Activated T-cell treated with anti-CD3 and anti-CD28 coated beads for 48 hours (primary cell): Measurements from ENCODE around the gene RNFT2.
"Not testable (repeated sequence)": the region's sequence is repeated elsewhere in the genome, so short reads cannot be mapped to it uniquely, and the experiment has no call there.

ENCODE experiments used
- DNase-seq: peaks from one replicate; pipeline ENCODE4 v3.0.0-alpha.2; 2020; ENCODE audit warnings: low read depth

Gene RNFT2

DNA sequence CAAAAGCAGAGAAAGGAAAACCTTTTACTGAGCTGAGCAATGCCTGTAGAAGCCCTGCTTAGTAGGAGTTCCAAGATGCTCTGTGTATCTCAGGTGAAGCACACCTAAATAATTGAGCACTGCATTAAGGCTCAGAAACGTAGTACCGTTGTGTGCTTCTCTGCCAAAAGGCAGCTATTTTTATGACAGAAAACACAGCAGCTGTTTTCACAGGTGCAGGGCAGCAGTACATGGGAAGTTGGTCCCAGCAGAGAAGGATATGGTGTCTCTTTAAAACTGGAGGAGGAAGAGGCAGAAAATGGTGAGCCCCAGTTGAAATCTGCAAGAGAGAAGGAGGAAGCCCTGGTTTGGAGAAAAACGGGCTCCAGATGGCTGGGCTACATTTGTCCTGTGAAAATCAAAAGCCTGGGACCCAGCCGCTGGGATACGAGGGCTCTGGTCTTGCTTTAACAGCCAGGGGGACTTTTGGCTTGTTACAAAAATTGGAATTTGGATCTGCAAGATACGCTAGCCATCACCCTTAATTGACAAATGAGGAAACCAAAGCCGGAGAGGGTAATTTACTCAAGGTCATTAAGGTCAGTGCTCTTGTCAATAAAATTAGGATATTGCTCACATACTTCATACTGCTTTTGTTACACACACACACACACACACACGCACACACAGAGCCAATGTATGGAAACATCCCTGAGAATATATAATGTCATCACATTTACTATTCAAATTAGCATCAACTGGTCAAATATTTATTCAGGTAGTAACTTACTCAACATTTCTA, 27.6 kb upstream of the RNFT2 start:
- no peak for DNase-seq

DNA sequence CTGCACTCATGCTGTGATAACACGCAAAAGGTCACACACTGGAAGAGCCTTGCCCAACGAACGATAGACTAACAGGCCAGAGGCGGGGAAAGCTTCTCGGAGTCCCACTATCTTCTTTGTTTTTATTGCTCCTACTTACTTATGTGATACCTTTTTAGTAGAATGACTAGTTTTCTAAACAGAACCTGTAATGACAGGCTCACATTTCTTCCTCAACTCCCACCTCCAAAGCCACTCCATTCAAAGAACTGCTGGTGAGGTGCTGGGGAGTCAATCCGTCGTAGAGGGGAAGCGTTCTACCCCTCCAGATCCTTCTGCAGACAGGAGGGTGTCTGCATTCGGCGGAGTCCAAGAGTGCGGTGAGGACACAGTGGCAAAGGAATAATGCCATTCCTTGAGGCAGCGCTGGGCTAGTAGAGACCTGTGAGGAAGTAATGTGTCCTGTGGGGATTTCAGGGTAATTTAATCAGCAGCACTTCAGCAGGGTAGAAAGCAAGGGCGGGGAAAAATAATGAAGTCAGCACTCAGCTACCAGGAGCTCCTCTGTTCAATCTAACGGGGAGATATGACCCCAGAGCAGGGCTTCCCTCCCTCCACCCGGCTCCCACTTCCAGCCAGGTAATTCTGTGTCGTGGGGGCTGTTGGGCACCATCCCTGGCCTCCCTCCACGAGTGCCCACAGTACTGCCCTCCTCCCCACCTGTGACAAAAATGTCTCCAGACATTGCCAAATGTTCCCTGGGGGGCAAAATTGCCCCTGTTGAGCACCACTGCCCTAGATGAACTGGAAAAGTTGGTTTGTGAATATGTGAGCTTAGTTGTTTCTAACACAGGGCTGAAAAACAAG, 25.4 kb upstream of the RNFT2 start:
- no peak for DNase-seq

DNA sequence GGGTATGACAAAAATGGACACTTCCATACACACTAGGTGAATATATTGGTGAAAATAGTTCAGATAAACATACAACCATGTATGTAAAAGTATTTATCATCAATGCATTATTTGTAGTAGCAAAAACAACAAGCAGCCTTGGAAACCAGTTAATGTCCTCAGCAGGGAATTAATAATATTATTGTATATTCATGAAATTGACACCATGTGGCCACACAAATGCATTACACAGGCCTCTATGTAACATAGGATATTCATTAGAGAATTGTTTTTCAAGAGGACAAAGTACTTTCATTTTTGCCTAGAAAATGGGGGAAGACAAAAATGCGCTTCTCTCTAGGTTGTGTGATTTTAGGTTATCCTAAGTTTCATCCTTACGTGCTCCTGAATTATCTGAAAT, 24.6 kb upstream of the RNFT2 start:
- no peak for DNase-seq

DNA sequence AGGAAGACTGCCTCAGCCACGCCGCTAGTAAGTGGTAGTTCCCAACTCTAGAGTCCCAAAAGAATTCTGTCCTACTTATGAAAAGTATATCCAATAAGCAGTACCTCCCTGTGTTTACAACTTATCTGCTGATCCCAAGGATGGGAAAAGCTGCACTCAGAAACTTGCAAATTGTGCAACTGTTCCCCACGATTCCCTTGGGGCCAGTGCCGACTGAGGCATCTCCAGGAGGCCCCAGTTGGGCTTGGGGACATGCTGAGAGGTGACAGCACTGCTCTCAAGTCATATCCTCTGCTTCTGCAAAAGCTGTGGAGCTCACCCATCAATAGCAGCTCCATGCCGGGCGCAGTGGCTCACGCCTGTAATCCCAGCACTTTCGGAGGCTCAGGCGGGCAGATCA, 23.9 kb upstream of the RNFT2 start:
- DNase-seq = no peak

DNA sequence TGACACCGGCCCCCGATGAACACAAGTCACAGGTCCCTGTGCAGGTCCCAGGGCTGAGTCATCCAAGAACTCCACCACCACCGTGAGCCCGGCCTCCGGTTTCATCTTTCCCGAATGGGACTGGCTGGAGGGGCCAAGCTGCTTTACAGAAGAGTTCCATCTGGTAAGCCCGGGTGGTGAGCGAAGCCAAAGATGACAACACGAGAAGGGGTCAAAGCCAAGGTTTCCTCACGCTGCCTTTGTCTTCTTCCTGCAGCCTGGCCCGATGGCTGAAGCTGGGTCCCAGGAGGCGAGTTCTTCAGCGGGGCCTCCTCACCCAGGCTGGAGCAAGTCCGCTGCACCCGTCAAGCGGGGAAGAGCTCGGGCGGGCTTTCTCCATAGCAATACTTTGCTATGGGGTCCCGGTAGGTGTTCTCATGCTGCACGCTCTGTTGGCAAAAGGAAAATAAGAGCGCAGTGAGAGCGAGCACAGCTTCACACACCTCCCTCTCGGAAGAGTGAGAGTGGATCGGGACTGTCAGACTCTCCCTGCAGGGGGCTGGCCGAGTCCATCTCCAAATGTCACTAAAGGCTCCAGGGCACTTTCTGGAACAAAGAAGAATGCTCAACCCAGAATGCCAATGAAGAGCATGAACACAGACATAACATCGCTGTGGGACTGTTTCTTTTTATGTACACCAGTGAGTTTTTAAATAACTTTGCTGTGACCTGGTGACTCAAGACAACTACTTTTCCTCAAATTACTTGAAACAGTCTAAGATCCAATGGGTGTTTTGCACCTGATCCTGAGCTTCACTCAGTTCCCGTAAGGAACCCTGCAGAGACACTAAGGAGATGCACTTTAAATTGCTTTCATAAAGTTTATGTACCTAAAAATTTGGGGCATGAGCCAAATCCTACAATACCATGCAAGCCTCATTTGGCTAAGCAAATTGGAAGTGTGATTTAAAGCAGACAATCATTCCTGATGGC, 20.4 kb upstream of the RNFT2 start:
- DNase-seq = no peak

DNA sequence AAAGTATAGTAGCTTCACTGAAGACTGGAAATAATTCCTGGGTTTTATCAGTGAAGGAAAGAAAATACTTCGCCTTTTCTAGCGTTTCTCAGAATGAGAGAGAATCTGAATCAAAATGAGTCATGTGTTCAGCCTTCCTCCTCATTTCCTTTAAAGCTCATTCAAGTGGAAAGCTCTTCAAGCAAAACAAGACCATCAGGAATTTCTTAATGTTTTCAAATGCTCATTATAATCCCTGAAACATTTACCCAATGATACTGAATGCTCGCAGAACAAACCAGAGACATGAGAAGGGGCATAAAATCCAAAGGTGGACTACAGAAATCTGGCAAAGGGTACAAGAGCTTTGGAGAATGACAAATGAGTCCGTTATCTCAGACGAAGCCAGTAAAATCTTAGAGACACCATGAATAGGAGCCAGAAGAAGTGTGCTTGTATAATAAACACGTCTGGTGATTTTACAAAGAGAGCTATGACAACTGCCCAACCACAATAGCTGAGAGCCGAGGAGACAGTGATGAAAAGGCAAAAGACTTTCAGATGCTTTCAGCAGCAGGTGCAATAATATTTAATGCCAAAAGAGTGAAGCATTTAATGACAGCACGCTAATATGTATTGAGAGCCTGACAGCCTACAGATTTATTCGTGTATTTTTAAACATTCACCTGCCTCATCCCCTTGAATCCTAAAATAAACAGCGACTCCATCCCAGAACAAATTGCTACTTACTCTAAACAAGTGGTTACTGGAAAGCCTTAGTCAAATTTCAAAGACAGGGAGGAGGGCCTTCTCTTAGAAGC, 19.3 kb upstream of the RNFT2 start:
- no peak for DNase-seq

DNA sequence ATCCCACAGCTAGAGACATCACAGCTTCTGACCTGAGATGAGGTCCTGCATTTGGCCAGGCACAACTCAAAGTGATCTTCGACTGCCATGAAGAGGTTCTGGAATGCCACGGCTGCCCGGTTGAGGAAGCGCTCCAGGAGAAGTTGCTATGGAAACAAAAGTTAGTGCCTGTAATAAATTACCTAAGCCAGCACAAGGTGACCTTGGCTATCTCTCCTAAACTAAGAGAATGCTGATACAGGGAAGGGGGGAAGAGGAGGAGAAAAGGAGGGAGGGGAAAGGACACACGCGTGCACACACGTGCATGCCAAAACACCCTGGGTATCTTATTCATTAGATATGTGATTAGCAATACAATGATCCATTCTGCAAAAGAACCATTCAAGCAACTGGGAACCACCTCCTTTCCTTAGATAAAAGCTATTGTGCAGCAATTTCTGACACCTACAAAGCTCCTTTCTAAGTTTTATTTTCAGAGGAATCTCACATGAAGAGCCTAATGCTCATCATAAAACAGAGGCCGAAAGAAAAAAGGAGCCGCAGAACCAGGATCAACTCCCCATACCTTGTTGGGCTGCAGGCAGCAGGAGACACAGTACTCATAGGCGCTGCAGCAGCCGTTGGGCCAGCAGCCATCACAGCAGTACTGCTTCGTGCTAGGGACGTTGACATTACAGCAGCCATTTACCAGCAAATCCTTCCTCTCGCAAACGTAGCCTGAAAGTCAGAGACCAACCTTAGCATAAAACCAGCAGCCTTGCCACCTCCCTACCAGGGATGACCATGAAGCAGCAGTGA, 18.2 kb upstream of the RNFT2 start:
- DNase-seq = no peak

DNA sequence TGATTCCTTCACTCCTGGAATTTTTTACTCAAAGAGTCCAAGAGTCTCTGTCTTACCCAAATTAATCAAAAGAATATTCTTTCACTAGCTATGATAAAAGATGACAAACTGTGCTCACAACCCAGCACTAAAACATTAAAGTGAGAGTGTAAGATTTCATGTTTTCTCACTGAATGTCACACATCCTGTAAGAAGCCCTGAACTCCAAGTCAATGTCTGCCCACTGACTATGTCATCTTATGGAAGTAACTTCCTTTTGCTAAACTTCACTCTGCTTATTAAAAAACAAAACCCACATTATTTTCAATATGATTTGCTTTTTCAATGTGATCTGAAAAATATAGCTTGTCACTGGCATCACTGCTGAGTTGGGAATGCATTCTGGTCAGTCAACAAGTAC, 15.9 kb upstream of the RNFT2 start:
- no peak for DNase-seq

DNA sequence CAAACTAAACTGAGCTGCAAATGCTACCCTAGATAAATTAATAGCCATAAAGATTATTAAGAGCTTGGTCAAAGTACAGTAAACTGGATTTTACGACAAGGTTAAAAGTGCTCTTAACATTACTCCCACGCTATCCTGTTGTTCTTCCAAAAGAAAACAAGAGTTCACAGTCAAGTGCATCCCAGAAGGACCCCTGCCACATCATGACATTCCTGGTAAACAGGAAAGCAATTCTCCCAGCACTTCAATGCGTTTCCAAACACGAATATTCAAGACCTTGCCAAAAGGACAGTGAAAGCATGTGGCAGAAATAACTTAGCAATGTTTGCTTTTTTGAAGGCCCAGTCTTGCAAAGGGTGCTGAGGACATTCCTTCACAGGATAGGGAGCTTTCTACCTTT, 11.4 kb upstream of the RNFT2 start:
- DNase-seq = no peak

DNA sequence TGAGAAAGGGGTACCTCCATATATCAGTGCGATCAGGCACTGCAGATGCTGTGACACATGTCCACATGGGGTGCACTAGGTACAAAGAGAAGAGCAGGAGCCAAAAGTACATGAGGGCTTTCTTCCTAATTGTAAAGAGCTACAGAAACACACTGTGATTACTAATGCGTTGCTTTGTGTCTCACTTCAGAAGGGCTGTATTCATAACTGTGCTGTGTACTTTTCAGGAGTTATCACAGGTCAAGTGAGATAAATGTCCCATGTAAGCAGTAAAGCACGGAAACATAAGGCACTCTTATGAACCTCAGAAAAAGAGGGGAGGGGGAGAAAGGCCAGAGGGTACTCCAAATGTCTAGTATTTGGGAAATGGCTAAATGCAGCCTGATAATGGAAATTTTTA, 10.9 kb upstream of the RNFT2 start:
- no peak for DNase-seq

DNA sequence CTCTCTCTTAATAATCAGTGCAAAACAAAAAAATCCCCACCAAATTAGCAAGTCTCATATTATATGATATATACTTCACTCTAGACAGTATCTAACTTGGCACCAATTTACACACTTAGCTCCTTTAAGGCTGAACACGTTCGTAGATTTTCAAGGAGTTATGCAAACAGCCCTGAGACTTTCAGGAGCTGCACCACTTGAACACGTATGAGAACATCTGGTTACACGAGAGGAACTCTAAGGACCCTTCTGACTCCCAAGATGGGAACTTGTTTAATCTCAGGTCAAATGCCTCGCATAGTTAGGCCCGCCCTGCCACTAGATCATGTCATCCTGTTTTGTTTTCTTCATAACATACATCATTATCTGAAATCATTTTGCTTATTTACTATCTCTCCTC, 10.2 kb upstream of the RNFT2 start:
- no peak for DNase-seq

DNA sequence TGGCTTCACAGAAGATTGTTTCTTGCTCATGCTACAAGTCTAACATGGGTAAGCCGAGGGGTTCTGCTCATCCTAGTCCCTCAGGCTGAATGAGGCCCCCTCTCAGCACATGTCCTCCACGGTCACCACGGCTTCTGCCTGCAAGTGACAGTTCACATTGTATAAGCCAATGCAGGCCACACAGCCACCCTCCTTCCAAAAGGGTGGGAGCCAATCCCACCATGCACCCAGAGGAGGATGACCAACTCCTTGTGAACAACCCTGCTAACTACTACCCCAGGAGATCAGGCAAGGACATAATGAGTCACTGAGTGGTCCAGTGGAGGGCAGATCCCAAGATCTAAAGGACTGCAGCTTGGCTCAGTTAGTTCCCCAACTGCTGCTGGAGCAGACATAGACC, 6.3 kb upstream of the RNFT2 start:
- no peak for DNase-seq

DNA sequence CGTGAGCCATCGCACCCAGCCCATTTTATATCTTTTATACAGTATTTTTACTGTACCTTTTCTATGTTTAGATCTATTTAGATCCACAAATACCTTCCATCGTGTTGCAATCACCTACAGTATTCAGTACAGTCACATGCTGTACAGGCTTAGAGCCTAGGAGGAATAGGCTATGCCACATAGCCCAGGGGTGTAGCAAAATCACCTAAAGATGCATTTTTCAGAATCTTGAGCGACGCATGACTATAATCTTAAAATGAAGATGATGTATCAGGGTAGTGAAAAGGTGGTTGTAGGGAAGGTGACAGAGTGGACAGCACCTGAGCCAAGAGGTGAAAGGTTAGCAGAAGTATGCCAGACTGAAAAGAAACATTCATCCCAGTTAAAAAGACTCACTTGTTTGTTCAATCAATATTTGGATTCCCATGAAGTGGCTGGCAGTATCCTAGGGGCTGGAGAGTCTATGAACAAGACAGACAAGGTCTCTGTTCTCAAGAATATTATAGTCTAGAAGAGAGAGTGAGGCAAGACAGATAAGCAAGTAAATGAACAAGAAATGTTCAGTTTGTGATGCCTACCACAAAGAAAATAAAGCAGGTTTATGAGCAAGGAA, 3.9 kb upstream of the RNFT2 start:
- no peak for DNase-seq

DNA sequence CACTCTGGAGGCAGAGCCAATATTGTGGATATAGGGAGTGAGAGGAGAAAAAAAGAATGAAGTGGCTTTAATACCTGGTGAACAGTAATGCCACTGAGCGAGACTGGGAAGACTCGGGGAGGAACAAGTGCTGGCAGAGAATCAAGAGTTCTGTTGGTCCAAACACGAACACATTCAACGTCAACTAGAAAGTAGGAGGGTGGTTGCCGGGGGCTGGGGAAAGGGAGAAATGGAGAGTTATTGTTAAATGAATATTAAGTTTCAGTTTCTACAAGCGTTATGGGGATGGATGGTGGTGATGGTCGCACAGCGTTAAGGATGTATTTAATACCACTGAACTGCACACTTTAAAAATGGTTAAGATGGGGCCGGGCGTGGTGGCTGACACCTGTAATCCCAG, 3.0 kb upstream of the RNFT2 start:
- no peak for DNase-seq

DNA sequence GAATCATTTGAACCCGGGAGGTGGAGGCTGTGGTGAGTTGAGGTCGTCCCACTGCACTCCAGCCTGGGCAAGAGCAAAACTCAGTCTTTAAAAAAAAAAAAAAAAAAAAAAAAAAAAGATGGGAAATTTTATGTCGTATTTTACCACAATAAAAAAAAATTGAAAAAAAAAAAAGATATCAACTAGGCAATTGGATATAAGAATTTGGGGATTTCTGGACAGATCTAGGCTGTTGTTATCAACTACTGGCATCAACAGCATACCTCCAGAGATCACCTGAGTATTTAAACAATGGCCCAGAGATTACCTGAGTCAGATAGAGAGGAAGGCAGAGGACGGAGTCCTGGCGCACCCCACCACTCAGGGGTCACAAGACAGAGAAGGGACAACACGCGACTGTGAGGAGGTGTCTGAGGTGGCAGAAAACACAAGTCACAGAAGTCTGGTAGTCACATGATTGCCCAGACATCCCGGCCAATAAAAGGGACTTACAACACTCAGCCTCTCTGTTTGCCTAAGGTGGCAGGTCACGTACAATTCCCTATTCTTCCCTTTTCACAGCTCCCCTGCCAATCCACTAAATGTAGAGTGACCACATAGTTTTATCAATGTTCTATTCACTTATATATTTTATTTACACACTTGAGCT, 2.0 kb upstream of the RNFT2 start:
- no peak for DNase-seq

DNA sequence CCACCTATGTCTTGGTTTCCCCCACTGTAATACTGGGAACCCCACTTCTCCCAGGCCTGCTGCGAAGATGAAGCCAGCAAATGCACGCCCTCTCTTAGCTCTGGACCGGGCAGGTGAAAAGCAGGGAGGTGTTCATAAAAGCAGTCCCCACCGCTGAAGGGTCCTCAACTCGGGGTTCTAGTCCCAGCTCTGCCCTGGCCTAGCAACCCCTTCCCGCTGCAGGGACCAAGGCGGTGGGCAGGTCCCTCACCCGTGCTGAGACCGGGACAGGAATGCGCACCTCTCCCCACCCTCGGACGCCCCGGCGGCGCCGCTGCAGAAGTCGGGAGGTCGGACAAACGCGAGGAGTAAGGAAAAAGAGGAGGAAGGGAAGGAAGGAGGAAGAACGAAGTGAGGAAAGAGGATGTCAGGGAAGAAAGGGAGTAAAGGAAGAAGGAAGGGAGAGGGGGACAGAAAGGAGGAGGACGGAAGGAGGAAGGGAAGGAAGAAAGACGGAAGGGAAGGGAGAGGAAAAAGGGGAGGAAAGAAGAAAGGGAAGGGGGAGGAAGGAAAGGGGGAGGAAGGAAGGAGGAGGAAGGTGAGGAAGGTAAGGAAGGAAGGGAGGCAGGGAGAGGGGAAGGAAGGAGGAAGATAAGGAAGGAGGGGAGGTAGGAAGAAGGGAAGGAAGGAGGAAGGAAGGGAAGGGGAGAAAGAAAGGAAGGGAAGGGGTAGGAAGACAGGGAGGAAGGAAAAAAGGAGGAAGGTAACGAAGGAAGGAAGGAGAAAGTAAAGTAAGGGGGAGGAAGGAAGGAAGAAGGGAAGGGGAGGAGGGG, 947 bp upstream of the RNFT2 start:
- DNase-seq = no peak

DNA sequence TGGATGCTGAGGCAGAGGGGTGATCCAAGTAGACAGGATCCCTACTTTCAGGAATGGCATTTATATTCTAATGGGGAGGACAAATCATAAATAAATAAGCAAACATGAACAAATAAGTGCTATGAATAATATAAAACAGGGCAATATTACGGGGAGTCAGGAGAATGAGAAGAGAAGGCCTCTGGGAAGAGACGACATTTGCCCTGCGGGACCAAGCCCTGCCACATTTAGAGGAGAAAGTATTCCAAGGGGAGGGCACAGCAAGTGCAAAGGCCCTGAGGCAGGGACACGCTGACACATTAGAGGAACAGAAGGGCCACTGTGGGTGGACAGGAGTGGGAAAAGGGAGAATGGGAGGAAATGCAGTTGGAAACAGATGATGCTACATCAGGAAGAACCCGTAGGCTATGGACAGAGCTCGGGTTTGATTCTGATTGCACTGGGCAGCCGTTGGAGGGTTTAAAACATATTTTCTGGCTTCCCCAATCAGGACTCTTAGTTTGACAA, 1.3 kb downstream of the RNFT2 start:
- no peak for DNase-seq

DNA sequence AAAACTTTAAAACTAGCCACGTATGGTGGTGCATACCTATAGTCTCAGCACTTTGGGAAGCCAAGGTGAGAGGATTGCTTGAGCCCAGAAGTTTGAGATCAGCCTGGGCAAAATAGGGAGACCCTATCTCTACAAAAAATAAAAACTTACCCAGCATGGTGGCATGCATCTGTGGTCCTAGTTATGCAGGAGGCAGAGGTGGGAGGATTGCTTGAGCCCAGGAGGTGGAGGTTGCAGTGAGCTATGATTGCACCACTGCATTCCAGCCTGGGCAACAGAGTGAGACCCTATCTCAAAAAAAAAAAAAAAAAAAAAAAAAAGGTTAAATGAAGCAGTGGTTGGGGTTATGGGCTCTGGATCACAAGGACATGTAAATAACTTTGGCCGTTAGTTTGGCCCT, 4.7 kb downstream of the RNFT2 start:
- not testable (repeated sequence) for DNase-seq

DNA sequence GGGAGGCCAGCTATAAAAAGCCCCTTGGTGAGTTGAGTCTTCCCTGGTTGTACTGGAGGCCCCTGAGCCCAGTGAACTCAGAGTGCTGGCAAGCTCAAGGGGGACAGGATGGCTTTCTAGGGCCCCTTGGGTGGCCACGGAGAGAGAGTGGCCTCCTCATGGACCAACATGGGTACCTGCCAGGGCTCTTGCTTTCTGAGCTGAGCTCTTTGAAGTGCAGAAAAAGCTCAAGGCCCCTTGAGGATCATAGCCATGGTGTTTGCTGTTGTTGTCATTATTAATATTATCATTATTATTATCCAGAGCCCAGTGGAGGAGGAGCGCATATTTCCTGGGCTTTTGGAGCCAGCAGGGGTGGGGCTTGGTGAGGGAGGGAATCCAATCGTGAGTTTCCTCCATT, 6.7 kb downstream of the RNFT2 start:
- no peak for DNase-seq
